HG03064 (cell line): Measurements from ENCODE around the gene CCDC157.

ENCODE experiments used
- ATAC-seq: cut with Tn5 transposase; IDR thresholded peaks from one replicate; pipeline ENCODE4 v1.9.1; 2021; ENCODE audit warnings: low read depth; ENCODE audit not compliant: unreplicated experiment

Gene CCDC157

GRCh38 chr22:30351226-30351625, 5.6 kb upstream of the CCDC157 start:
- no peak for ATAC-seq

- no peak for ATAC-seq
Observed at GRCh38 chr22:30354644-30355043, 2.2 kb upstream of the CCDC157 start.

GRCh38 chr22:30357236-30357570, 396 bp downstream of the CCDC157 start:
- no peak for ATAC-seq

GRCh38 chr22:30357650-30358215, 926 bp downstream of the CCDC157 start:
- no peak for ATAC-seq

GRCh38 chr22:30358541-30358940, 1.7 kb downstream of the CCDC157 start:
- ATAC-seq = no peak

- ATAC-seq = no peak
Observed at GRCh38 chr22:30361916-30362650, 5.3 kb downstream of the CCDC157 start.

- ATAC-seq = no peak
Observed at GRCh38 chr22:30362651-30363281, 6.0 kb downstream of the CCDC157 start.

GRCh38 chr22:30365891-30366290, 9.1 kb downstream of the CCDC157 start:
- no peak for ATAC-seq

- no peak for ATAC-seq
Observed at GRCh38 chr22:30368420-30368819, 11.6 kb downstream of the CCDC157 start.

- no peak for ATAC-seq
Observed at GRCh38 chr22:30370641-30371230, 13.9 kb downstream of the CCDC157 start.

GRCh38 chr22:30371321-30371720, 14.5 kb downstream of the CCDC157 start:
- ATAC-seq = no peak

GRCh38 chr22:30371981-30372380, 15.2 kb downstream of the CCDC157 start:
- ATAC-seq = no peak

- no peak for ATAC-seq
Observed at GRCh38 chr22:30372915-30373314, 16.1 kb downstream of the CCDC157 start.

- no peak for ATAC-seq
Observed at GRCh38 chr22:30373331-30374325, 16.8 kb downstream of the CCDC157 start.

GRCh38 chr22:30375312-30375849, 18.6 kb downstream of the CCDC157 start:
- no peak for ATAC-seq

GRCh38 chr22:30380011-30380410, 23.2 kb downstream of the CCDC157 start:
- ATAC-seq = no peak

- ATAC-seq = no peak
Observed at GRCh38 chr22:30381264-30381663, 24.5 kb downstream of the CCDC157 start.

GRCh38 chr22:30382340-30382739, 25.5 kb downstream of the CCDC157 start:
- ATAC-seq = no peak

GRCh38 chr22:30383061-30383460, 26.3 kb downstream of the CCDC157 start:
- no peak for ATAC-seq

GRCh38 chr22:30385942-30386341, 29.1 kb downstream of the CCDC157 start:
- ATAC-seq = no peak
